ENCODE results near the gene NR6A1.

DNA sequence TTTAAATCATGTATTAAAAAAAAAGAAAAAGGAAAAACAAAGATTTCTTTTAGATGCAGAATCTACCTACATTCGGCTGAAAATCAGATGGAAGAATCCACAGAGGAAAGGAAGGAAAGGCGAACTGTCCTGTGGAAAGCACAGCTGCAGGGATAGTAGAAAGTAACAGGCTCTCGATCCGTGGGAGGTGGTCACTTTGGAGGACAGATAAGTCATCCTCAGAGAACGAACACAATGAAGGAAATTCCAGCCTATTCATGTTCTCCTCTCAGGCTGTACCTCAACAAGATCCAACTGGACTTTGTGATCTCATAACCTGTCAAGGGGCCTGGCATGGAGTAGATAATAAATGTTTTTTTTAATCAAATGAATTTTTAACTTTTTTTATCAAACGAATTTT is 72.8 kb downstream of the NR6A1 start:
- TF ChIP-seq EZH2phosphoT487 (IDR thresholded peaks at IDR 0.05; ENCODE audit: insufficient read depth, low read depth) = no peak
- no peak for TF ChIP-seq EZH2 (IDR thresholded peaks at IDR 0.05; ENCODE audit: insufficient read depth, poor library complexity, severe bottlenecking)
